NCI-H1417 (cell line): ENCODE measurements around the gene ARMC6.

ENCODE experiments used
- DNase-seq, 3 experiments: peaks; one replicate each; lab custom pipeline; 2025; lab: John Stamatoyannopoulos, UW

The ARMC6 gene

DNA sequence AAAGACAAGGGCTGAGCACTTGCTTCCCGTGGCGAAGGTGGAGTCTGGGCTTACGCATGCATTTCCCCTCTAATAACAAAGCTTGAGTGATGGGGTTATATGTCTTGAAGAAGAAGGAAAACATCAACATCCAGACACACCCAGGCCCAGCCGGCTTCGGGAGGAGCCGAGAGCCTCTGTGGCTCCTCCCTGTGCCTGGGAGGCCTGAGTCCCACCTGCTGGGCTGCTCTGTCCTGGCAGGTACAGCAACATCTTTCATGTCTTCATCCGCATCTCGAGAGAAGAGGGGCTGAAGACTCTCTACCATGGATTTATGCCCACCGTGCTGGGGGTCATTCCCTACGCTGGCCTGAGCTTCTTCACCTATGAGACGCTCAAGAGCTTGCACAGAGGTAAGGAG, 74.3 kb downstream of the ARMC6 start:
- no peak for DNase-seq
